SKM-1 (cell line): ENCODE results near the gene CRYGC.

Experiments
- DNase-seq: peaks from one replicate; lab custom pipeline; 2025; ENCODE audit not compliant: unreplicated experiment; lab: John Stamatoyannopoulos, UW

CRYGC gene

GRCh38 chr2:208097313-208097712 lies 32.3 kb downstream of the CRYGC start:
- no peak for DNase-seq

GRCh38 chr2:208096080-208096479 lies 33.5 kb downstream of the CRYGC start:
- no peak for DNase-seq

- DNase-seq = no peak
These were observed 36.5 kb downstream of the CRYGC start for GRCh38 chr2:208093128-208093527.

- no peak for DNase-seq
These were observed 37.4 kb downstream of the CRYGC start for GRCh38 chr2:208092093-208092832.

- DNase-seq = no peak
These were observed 39.2 kb downstream of the CRYGC start for GRCh38 chr2:208090420-208090819.

- DNase-seq = no peak
These were observed 43.6 kb downstream of the CRYGC start for GRCh38 chr2:208086029-208086428.

DNA sequence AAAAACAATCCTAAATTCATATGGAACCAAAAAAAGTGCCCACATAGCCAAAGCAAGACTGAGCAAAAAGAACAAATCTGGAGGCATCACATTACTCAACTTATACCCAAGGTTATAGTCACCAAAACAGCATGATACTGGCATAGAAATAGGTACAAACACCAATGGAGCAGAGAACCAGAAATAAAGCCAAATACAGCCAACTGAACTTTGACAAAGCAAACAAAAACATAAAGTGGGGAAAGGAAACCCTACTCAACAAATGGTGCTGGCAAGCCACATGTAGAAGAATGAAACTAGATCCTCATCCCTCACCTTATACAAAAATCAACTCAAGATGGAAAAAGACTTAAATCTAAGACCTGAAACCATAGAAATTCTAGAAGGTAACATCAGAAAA lies 45.8 kb downstream of the CRYGC start:
- DNase-seq = no peak
